Activated CD8-positive, alpha-beta T cell treated with anti-CD3 and anti-CD28 coated beads for 36 hours (primary cell): ENCODE results near the gene TRIM56. TPM values are rescaled to one million over a fixed set of nuclear protein-coding genes. Genes with fewer than 3 reads are reported as not detected.
"Not testable (repeated sequence)": the region's sequence is repeated elsewhere in the genome, so short reads cannot be mapped to it uniquely, and the experiment has no call there.

Experiments
- ATAC-seq: fragments of 200-7000 bp; cut with Tn5 transposase; one replicate; pipeline ENCODE4 v1.10.0; 2021; ENCODE audit warnings: mild to moderate bottlenecking, moderate library complexity
- CTCF ChIA-PET: fragments of 350-600 bp; sonication (Branson Sonifier 250); formaldehyde crosslinking; loops from one replicate; lab custom pipeline; 2021; ENCODE audit warnings: antibody characterized with exemption; lab: Charles Lee
- POLR2A ChIA-PET: fragments of 350-600 bp; sonication (Branson Sonifier 250); formaldehyde crosslinking; loops from one replicate; lab custom pipeline; 2021; ENCODE audit warnings: antibody characterized with exemption; lab: Charles Lee
- DNase-seq: peaks from one replicate; pipeline ENCODE4 v3.0.0-alpha.2; 2020
- H3K27ac Mint-ChIP-seq: one replicate; pipeline ENCODE4 v1.8.0; 2021; ENCODE audit warnings: mild to moderate bottlenecking, mixed read lengths
- H3K27me3 Mint-ChIP-seq: one replicate; pipeline ENCODE4 v1.8.0; 2021; ENCODE audit warnings: mixed read lengths
- H3K36me3 Mint-ChIP-seq: one replicate; pipeline ENCODE4 v1.8.0; 2021; ENCODE audit warnings: low read depth, mixed read lengths
- H3K4me1 Mint-ChIP-seq: one replicate; pipeline ENCODE4 v1.8.0; 2021; ENCODE audit warnings: low read depth, mixed read lengths
- H3K4me3 Mint-ChIP-seq: one replicate; pipeline ENCODE4 v1.8.0; 2021; ENCODE audit warnings: mild to moderate bottlenecking, moderate library complexity, mixed read lengths
- H3K9me3 Mint-ChIP-seq: one replicate; pipeline ENCODE4 v1.8.0; 2021; ENCODE audit warnings: mixed read lengths
- intact Hi-C: fragments of 100-400 bp; cut with micrococcal nuclease; formaldehyde crosslinking; loops from one replicate; pipeline ENCODE4 v1.10.0; 2022
- total RNA-seq, 2 experiments: library from RNA; stranded (reverse); gene quantifications; one replicate each; pipeline ENCODE4 v1.2.3, GENCODE V29; 2021
- TF ChIP-seq, protein P1 (sequence below): fragments of 200-600 bp; IDR thresholded peaks from one replicate; pipeline ENCODE4 v1.8.0; 2022; ENCODE audit warnings: antibody characterized with exemption, mild to moderate bottlenecking

The TRIM56 gene
- total RNA-seq, 2 experiments from 2014 or later: 40.1 to 42.3 TPM

DNA sequence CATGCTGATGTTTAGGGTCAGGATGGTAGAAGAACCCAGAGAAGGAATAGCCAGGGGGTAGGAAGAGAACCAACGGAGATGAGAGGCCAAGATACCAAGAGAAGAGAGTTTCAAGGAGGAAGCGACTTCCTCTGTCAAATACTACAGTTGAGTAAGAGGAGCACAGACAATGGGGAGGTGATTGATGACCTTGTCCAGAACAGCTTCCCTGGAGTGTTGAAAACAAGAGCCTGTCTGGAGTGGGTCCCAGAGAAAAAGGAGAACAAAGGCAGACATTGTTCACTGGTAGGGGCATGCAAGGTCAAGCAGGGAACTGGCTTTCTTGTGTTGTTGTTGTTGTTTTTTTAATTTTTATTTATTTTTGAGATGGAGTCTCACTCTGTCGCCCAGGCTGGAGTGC is 9.6 kb upstream of the TRIM56 start:
- H3K27ac Mint-ChIP-seq: no peak overlapping the region
- TF ChIP-seq, protein P1, sequence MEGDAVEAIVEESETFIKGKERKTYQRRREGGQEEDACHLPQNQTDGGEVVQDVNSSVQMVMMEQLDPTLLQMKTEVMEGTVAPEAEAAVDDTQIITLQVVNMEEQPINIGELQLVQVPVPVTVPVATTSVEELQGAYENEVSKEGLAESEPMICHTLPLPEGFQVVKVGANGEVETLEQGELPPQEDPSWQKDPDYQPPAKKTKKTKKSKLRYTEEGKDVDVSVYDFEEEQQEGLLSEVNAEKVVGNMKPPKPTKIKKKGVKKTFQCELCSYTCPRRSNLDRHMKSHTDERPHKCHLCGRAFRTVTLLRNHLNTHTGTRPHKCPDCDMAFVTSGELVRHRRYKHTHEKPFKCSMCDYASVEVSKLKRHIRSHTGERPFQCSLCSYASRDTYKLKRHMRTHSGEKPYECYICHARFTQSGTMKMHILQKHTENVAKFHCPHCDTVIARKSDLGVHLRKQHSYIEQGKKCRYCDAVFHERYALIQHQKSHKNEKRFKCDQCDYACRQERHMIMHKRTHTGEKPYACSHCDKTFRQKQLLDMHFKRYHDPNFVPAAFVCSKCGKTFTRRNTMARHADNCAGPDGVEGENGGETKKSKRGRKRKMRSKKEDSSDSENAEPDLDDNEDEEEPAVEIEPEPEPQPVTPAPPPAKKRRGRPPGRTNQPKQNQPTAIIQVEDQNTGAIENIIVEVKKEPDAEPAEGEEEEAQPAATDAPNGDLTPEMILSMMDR: no peak

DNA sequence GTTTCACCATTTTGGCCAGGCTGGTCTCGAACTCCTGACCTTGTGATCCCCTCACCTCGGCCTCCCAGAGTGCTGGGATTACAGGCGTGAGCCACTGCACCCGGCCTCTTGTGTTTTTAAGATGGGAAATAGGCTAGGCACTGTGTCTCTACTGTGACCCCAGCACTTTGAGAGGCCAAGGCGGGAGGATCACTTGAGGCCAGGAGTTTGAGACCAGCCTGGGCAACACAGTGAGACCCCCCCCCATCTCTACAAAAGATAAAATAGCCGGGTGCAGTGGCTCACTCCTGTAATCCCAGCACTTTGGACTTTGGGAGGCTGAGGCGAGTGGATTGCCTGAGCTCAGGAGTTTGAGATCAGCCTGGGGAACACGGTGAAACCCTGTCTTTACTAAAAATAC is 9.1 kb upstream of the TRIM56 start:
- H3K27me3 Mint-ChIP-seq, H3K9me3 Mint-ChIP-seq, POLR2A ChIA-PET, H3K4me1 Mint-ChIP-seq, H3K36me3 Mint-ChIP-seq, DNase-seq, ATAC-seq, H3K27ac Mint-ChIP-seq, H3K4me3 Mint-ChIP-seq: not testable (repeated sequence)
- CTCF ChIA-PET: interaction anchor here (0.9 to 3.1 kb wide), 3 partner anchors 9 to 182 kb away, joined by 3 to 14 read pairs (median 10); partner anchors contain the start of genes ACHE and TRIM56
- intact Hi-C loops: loop anchor here (5.0 kb wide), 1 partner anchor 179 kb away; the partner anchor contains the start of gene ACHE

More for the DNA sequence above, 9.6 kb upstream of the TRIM56 start:
- intact Hi-C loops: loop anchor here (5.0 kb wide), 1 partner anchor 178 kb away; the partner anchor contains the start of gene ACHE
- H3K36me3 Mint-ChIP-seq: no peaks in the 10 kb centered on the region
- no peak overlapping the region for H3K4me3 Mint-ChIP-seq
- ChIA-PET POLR2A (no interaction called here), CTCF (interaction anchor here (0.9 to 3.1 kb wide), 2 partner anchors 9 to 16 kb away, joined by 3 to 14 read pairs; partner anchors contain the start of gene TRIM56)
- H3K27me3 Mint-ChIP-seq: peaks cover 2% of the 10 kb centered on the region
- H3K9me3 Mint-ChIP-seq: no peaks in the 10 kb centered on the region
- DNase-seq (no peak), ATAC-seq (no peak)
- peaks cover 7% of the 10 kb centered on the region for H3K4me1 Mint-ChIP-seq

DNA sequence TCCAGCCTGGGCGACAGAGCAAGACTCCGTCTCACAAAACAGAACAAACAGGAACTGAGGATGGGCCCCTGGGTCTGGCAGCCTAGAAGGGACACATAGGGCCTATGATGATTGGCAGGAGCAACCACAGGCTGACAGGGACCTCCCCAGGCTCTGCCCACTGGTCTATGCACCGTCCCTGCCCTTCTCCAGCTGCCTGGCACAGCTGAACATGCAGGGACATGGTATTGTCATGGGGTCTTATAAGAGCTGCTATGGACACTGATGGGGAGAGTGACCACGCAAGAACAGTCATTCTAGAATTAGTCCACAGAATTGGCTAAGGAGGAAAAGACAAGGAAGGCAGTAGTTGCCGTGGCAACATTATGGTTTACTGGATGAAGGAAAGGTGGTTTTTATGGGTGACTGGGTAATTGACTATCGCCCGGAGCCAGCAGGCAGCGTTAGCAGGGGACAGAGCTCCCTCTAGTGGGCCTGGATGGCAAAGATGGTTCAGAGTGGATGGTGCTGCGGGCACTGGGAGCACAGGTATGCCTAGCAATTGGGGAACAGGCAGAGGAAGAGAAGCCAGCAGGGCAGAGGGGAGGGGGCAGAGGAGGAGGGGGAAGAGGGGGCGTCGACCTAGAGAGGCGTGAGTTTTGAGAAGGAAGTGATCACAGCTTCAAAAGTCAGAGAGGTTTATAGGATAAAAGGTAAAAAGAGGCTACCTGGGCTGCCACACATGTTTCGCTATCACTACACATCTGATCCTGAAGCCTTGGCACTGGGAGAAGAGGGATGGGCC is 7.8 kb upstream of the TRIM56 start:
- ChIA-PET POLR2A (interaction anchor here (1.5 kb wide), 1 partner anchor 8 kb away, joined by 6 read pairs; the partner anchor contains the start of gene TRIM56), CTCF (interaction anchor here (0.8 to 3.1 kb wide), 25 partner anchors 8 to 300 kb away, joined by 3 to 14 read pairs (median 4); partner anchors contain the start of genes ACHE, SERPINE1, SLC12A9 and TRIM56)
- peak; percentile 92 for DNase-seq
- Mint-ChIP-seq H3K9me3 (no peaks in the 10 kb centered on the region), H3K27me3 (no peaks in the 10 kb centered on the region), H3K4me3 (no peak overlapping the region), H3K27ac (no peak overlapping the region), H3K36me3 (no peaks in the 10 kb centered on the region), H3K4me1 (peaks cover 7% of the 10 kb centered on the region)
- intact Hi-C loops: loop anchor here (5.0 kb wide), 1 partner anchor 180 kb away; the partner anchor contains the start of gene ACHE
- peak; percentile 99 for ATAC-seq
- TF ChIP-seq, protein P1: peak; percentile 86

DNA sequence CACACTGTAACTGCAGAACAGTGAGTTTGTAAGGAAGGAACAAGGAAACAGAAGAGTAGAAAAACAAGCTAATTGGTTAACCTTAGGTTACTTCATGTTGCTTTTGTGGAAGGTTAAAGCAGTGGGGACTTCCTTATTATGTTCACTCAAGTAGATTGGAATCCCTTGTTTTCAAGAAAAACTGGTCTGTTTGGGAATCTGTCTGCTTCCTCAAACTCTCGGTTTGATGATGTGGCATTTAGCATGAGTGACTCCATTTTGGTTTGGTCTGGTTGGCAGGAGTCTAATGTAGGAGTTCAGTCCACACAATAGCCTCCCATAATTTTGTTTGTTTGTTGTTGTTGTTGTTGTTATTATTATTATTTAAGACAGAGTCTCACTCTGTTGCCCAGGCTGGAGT is 3.8 kb upstream of the TRIM56 start:
- no peak for ATAC-seq
- intact Hi-C loops: no loop called here
- no peak for DNase-seq
- ChIA-PET POLR2A (no interaction called here), CTCF (interaction anchor here (1.8 kb wide), 1 partner anchor 63 kb away, joined by 5 read pairs; no protein-coding TSS in a partner anchor)
- TF ChIP-seq, protein P1: no peak
- Mint-ChIP-seq H3K36me3 (peaks cover 6% of the 10 kb centered on the region), H3K4me1 (peaks cover 16% of the 10 kb centered on the region), H3K9me3 (no peaks in the 10 kb centered on the region), H3K27me3 (no peaks in the 10 kb centered on the region), H3K4me3 (no peak overlapping the region), H3K27ac (no peak overlapping the region)

DNA sequence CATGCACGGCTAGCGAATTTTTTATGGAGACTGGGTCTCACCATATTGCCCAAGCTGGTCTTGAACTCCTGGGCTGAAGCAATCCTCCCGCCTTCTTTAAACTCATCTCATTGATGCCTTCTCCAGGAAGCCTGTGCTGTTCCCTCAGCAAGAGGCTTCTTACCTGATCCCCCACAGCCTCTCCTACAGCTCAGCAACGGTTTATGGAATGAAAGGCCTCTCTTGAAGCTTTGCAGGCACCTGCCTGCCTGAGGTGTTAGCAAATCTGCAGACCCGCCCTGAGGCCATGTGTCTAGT is 468 bp upstream of the TRIM56 start:
- TF ChIP-seq, protein P1: no peak
- peak overlapping the region; percentile 98 for H3K27ac Mint-ChIP-seq
- peaks cover 28% of the 10 kb centered on the region for H3K4me1 Mint-ChIP-seq
- no peak for ATAC-seq
- CTCF ChIA-PET: interaction anchor here (0.8 to 4.0 kb wide), 10 partner anchors 9 to 205 kb away, joined by 3 to 22 read pairs (median 5); no protein-coding TSS in a partner anchor
- intact Hi-C loops: no loop called here
- peaks cover 23% of the 10 kb centered on the region for H3K36me3 Mint-ChIP-seq
- DNase-seq: no peak
- H3K4me3 Mint-ChIP-seq: peak overlapping the region; percentile 95
- POLR2A ChIA-PET: interaction anchor here (0.5 to 3.1 kb wide), 11 partner anchors 8 to 195 kb away, joined by 3 to 18 read pairs (median 4); partner anchors contain the start of genes PLOD3, UFSP1 and ZNHIT1
- no peaks in the 10 kb centered on the region for H3K27me3 Mint-ChIP-seq
- no peaks in the 10 kb centered on the region for H3K9me3 Mint-ChIP-seq
